ENCODE results near the gene MYO3B. TPM values are rescaled to one million over a fixed set of nuclear protein-coding genes. Genes with fewer than 3 reads are reported as not detected.

Gene MYO3B
- total and polyA plus RNA-seq, 2 donors from 2014 or later = 3.5 to 6.4 TPM

DNA sequence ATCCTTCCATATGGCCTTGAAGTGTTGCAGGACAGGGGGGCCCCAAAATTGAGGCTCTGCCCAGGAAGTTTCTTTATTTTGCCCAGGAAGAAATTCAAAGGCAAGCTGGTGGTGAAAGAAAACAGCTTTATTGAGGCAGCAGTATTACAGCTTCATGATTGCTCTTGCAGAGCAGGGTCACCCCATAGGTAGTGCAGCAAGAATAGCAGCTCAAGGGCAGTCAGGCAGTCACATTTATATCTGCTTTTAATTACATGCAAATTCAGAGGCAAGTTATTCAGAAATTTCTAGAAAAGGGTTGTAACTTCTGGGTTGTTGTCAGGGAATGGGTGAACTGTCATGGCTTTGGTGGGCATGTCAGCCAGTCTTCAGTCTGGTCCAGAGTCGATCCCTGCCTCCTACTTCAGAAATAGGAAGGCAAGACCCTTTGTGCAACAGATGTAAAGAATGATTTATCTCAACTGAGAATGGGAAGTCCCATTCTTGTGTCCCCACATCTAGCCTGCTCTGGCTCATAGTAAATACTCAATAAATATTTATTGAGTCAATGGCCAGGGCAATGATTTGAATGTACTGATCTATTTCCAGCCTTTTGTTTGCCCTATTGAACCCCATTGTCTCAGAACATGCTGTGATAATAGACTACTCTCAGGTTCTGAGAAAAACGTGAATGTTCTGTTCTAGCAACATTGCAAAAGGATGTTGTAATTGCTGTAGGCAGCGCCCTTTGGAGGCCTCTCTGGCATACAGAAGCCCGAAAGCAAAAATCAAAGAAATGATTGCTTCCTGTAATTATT lies 129.8 kb downstream of the MYO3B start:
- Histone ChIP-seq H3K9me3 (ENCODE audit: control insufficient read depth in 2 of 3, insufficient read depth in 1 of 3, low read length in 3 of 3) (no peaks in the 10 kb centered on the region), H3K4me1 (ENCODE audit: control insufficient read depth in 2 of 3, insufficient read depth in 2 of 3, low read depth in 1 of 3, low read length in 3 of 3) (no peaks in the 10 kb centered on the region), H3K27me3 (ENCODE audit: control insufficient read depth, insufficient read depth, low read length) (no peaks in the 10 kb centered on the region), H3K36me3 (ENCODE audit: control insufficient read depth in 2 of 3, insufficient read depth in 3 of 3, low read length in 3 of 3) (no peaks in the 10 kb centered on the region), H3K4me3 (ENCODE audit: low read length in 3 of 3) (no peak overlapping the region), H3K9ac (ENCODE audit: low read length in 3 of 3) (no peak overlapping the region), H3K27ac (ENCODE audit: low read depth in 2 of 2, low read length in 2 of 2) (no peak overlapping the region)
- DNase-seq = peak in 1 of 5 donors; percentile 4
- FAIRE-seq = no peak
- intact Hi-C loops (cut with DNase I) = no loop called here
- TF ChIP-seq, protein P1, sequence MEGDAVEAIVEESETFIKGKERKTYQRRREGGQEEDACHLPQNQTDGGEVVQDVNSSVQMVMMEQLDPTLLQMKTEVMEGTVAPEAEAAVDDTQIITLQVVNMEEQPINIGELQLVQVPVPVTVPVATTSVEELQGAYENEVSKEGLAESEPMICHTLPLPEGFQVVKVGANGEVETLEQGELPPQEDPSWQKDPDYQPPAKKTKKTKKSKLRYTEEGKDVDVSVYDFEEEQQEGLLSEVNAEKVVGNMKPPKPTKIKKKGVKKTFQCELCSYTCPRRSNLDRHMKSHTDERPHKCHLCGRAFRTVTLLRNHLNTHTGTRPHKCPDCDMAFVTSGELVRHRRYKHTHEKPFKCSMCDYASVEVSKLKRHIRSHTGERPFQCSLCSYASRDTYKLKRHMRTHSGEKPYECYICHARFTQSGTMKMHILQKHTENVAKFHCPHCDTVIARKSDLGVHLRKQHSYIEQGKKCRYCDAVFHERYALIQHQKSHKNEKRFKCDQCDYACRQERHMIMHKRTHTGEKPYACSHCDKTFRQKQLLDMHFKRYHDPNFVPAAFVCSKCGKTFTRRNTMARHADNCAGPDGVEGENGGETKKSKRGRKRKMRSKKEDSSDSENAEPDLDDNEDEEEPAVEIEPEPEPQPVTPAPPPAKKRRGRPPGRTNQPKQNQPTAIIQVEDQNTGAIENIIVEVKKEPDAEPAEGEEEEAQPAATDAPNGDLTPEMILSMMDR (IDR thresholded peaks at IDR 0.05; ENCODE audit: borderline replicate concordance, extremely low read depth, insufficient read depth) = no peak

DNA sequence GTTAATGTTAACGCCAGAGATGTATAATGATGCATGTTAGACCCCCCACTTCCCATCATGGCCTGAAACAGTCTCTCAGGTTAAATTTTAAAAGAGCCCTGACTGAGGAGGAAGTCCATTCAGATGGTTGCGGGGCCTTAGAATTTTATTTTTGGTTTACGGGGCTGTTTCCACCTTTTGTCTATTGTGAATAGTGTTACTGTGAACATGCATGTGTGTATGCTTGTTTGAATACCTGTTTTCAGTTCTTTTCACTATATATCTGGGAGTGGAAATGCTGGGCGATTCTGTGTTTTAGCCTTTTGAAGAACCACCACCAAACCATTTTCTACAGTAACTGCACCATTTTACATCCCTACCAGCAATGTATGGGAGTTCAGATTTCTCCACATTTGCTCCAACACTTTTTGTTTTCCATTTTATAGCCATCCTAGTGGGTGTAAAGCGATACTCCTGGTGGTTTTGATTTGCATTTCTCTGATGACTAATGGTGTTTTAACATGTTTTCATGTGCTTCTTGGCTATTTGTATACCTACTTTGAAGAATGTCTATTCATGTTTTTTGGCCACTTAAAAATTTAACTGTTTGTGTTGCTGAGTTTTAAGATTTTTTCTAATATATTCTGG lies 133.0 kb downstream of the MYO3B start:
- no peaks in the 10 kb centered on the region for H3K27me3 ChIP-seq (ENCODE audit: control insufficient read depth, insufficient read depth, low read length)
- TF ChIP-seq, protein P1 (IDR thresholded peaks at IDR 0.05; ENCODE audit: borderline replicate concordance, extremely low read depth, insufficient read depth) = no peak
- H3K27ac ChIP-seq (ENCODE audit: low read depth in 2 of 2, low read length in 2 of 2) = no peak overlapping the region
- H3K36me3 ChIP-seq (ENCODE audit: control insufficient read depth in 2 of 3, insufficient read depth in 3 of 3, low read length in 3 of 3) = no peaks in the 10 kb centered on the region
- H3K4me1 ChIP-seq (ENCODE audit: control insufficient read depth in 2 of 3, insufficient read depth in 2 of 3, low read depth in 1 of 3, low read length in 3 of 3) = no peaks in the 10 kb centered on the region
- no peaks in the 10 kb centered on the region for H3K9me3 ChIP-seq (ENCODE audit: control insufficient read depth in 2 of 3, insufficient read depth in 1 of 3, low read length in 3 of 3)
- no peak overlapping the region for H3K4me3 ChIP-seq (ENCODE audit: low read length in 3 of 3)
- FAIRE-seq (no peak), DNase-seq (no peak)
- H3K9ac ChIP-seq (ENCODE audit: low read length in 3 of 3) = no peak overlapping the region
- intact Hi-C loops (cut with DNase I) = no loop called here

DNA sequence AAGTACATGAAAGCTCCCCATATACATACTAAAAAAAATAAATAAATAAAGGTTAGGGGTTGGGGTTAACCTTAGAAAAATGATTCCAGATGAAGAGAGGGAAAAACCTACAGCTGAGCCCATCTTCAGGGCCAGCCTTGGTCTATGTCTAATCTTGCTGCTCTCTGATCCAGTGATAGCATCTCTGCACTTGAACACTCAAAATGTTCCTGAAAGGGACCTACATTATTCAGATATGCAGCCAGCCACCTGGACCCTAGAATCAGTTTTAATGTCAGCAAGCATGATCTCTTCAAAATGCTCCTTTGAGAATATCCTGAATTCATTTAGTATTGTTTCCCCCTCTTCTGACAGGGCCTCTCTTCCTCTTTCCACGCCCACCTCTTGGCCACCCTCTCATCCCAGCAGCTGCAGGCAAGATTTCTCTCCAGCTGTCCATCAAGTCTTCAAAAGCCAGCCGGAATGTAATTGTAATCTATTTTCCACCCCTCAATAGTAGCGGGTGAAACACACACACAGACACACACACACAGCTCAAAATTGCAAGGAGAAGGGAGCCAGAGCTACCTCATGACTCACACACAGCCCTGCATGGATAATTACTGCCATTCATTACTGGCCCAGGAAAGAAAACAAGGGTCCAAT lies 135.5 kb downstream of the MYO3B start:
- FAIRE-seq (no peak), DNase-seq (no peak)
- Histone ChIP-seq H3K36me3 (ENCODE audit: control insufficient read depth in 2 of 3, insufficient read depth in 3 of 3, low read length in 3 of 3) (no peaks in the 10 kb centered on the region), H3K4me3 (ENCODE audit: low read length in 3 of 3) (no peak overlapping the region), H3K27me3 (ENCODE audit: control insufficient read depth, insufficient read depth, low read length) (no peaks in the 10 kb centered on the region), H3K9ac (ENCODE audit: low read length in 3 of 3) (no peak overlapping the region), H3K27ac (ENCODE audit: low read depth in 2 of 2, low read length in 2 of 2) (no peak overlapping the region), H3K9me3 (ENCODE audit: control insufficient read depth in 2 of 3, insufficient read depth in 1 of 3, low read length in 3 of 3) (no peaks in the 10 kb centered on the region), H3K4me1 (ENCODE audit: control insufficient read depth in 2 of 3, insufficient read depth in 2 of 3, low read depth in 1 of 3, low read length in 3 of 3) (no peaks in the 10 kb centered on the region)
- intact Hi-C loops (cut with DNase I) = no loop called here
- TF ChIP-seq, protein P1 (IDR thresholded peaks at IDR 0.05; ENCODE audit: borderline replicate concordance, extremely low read depth, insufficient read depth) = no peak
